HL-60 (cell line): Measurements from ENCODE around the gene PNPLA2.

Experiments used
- DNase-seq, 2 experiments: peaks; one replicate each; pipeline ENCODE4 v3.0.0-alpha.2; 2010 to 2020; ENCODE audit warnings: low read depth in 1 of 2, low spot score in 1 of 2
- H3K27ac ChIP-seq: fragments of 250-450 bp; sonication (Bioruptor Pico); replicated peaks from 2 replicates; pipeline ENCODE4 v1.5.1; 2020; ENCODE audit warnings: mild to moderate bottlenecking, moderate library complexity
- H3K27me3 ChIP-seq: fragments of 250-450 bp; sonication (Bioruptor Pico); 2 replicates; pipeline ENCODE4 v1.5.1; 2021; ENCODE audit warnings: mild to moderate bottlenecking, moderate library complexity; ENCODE audit not compliant: insufficient read depth, poor library complexity, severe bottlenecking
- H3K4me3 ChIP-seq: replicated peaks from 2 replicates; pipeline ENCODE4 v1.5.1; 2011; ENCODE audit warnings: mild to moderate bottlenecking, control low read depth, low read length; ENCODE audit not compliant: insufficient read depth
- CTCF ChIP-seq: IDR thresholded peaks from one replicate; pipeline ENCODE4 v1.5.1; 2011; ENCODE audit warnings: low read length, control low read depth, inconsistent platforms; ENCODE audit not compliant: insufficient read depth
- GABPA ChIP-seq: IDR thresholded peaks from 2 replicates; pipeline ENCODE4 v1.6.1; 2012; ENCODE audit warnings: low read depth
- POLR2AphosphoS5 ChIP-seq: IDR thresholded peaks from 2 replicates; pipeline ENCODE4 v1.6.1; 2012; ENCODE audit warnings: low read depth
- SPI1 ChIP-seq: IDR thresholded peaks from 2 replicates; pipeline ENCODE4 v1.6.1; 2012; ENCODE audit warnings: low read depth, mild to moderate bottlenecking, borderline replicate concordance
- TF ChIP-seq, protein P1 (sequence below): IDR thresholded peaks from 2 replicates; pipeline ENCODE4 v1.6.1; 2012; ENCODE audit warnings: low read depth; ENCODE audit not compliant: insufficient replicate concordance

PNPLA2 gene

DNA sequence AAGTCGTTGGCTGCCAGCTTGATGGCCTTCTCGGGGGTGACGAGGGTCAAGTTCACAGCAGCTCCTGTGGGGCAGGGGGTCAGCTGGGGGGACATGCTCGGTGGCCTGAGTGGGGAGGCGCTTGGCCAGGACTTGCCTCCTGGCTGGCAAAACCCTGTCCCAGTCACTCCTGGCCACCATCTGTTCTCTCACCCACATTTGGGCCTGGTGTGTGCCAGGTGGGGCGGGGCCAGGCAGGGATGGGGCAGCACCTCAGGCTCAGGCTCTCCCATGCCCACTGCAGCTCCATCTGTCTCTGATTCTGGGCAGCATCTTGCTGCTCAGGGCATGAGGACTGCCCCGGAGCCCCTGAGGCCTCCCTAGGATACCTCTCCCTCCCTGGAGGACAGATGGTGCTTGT is 25.2 kb upstream of the PNPLA2 start:
- Histone ChIP-seq H3K4me3 (no peak overlapping the region), H3K27ac (no peak overlapping the region), H3K27me3 (peaks cover 3% of the 10 kb centered on the region)
- DNase-seq: no peak
- TF ChIP-seq CTCF: no peak
- TF ChIP-seq, protein P1, sequence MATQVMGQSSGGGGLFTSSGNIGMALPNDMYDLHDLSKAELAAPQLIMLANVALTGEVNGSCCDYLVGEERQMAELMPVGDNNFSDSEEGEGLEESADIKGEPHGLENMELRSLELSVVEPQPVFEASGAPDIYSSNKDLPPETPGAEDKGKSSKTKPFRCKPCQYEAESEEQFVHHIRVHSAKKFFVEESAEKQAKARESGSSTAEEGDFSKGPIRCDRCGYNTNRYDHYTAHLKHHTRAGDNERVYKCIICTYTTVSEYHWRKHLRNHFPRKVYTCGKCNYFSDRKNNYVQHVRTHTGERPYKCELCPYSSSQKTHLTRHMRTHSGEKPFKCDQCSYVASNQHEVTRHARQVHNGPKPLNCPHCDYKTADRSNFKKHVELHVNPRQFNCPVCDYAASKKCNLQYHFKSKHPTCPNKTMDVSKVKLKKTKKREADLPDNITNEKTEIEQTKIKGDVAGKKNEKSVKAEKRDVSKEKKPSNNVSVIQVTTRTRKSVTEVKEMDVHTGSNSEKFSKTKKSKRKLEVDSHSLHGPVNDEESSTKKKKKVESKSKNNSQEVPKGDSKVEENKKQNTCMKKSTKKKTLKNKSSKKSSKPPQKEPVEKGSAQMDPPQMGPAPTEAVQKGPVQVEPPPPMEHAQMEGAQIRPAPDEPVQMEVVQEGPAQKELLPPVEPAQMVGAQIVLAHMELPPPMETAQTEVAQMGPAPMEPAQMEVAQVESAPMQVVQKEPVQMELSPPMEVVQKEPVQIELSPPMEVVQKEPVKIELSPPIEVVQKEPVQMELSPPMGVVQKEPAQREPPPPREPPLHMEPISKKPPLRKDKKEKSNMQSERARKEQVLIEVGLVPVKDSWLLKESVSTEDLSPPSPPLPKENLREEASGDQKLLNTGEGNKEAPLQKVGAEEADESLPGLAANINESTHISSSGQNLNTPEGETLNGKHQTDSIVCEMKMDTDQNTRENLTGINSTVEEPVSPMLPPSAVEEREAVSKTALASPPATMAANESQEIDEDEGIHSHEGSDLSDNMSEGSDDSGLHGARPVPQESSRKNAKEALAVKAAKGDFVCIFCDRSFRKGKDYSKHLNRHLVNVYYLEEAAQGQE: no peak

GRCh38 chr11:794013-794765 is 24.5 kb upstream of the PNPLA2 start:
- H3K27ac ChIP-seq: no peak overlapping the region
- TF ChIP-seq, protein P1: no peak
- TF ChIP-seq POLR2AphosphoS5: no peak
- TF ChIP-seq GABPA: no peak
- no peak for DNase-seq
- no peak overlapping the region for H3K4me3 ChIP-seq
- H3K27me3 ChIP-seq: no peaks in the 10 kb centered on the region

DNA sequence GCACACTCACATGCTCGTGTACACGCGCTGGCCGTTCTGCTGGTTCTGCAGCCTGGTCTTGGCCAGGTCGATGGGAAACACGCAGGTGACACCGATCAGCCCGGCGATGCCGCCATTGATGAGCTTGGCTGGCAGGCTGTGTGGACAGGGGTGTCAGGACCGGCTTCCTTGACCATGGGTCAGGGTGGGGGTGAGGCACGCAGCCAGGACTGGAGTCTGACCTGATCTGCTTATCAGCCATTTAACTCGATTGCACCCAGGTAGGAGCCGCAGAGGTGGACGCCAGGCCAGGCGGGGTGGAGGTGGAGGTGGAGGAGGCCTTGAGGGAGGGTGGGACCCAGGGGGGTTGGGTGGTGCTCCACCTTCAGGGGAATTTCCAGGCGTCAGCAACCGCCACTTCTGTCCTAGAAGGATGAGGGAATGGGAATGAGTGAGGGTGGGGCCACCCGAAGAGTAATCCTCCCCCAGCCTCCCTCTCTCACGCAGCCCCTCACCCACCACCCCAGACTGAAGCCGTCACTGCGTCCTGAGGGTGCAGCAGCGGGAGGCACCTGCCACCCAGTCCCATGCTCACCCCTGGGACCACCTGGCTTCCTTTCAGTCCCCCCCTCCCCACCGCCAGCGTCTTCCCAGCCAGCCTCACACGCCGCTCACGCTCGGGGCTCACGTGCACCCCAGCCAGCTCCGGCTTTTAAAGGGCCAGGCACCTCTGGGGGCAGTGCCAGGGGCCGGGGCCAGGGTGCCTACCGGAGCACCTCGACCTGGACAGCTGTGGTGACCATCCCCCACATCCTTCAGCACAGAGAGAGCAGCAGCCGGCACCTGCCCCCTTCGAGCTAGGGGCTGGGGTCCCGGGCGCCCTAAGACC is 23.7 kb upstream of the PNPLA2 start:
- TF ChIP-seq SPI1: no peak
- TF ChIP-seq, protein P1: no peak
- TF ChIP-seq CTCF: no peak
- TF ChIP-seq POLR2AphosphoS5: no peak
- TF ChIP-seq GABPA: no peak
- Histone ChIP-seq H3K4me3 (peak overlapping the region; percentile 13; the same call in 1 of the 2 replicates), H3K27me3 (no peaks in the 10 kb centered on the region), H3K27ac (no peak overlapping the region)
- no peak for DNase-seq
